GM19397 (cell line): ENCODE data around the gene SLC9A3.

Source experiments
- ATAC-seq: cut with Tn5 transposase; IDR thresholded peaks from one replicate; pipeline ENCODE4 v1.9.1; 2021; ENCODE audit warnings: mild to moderate bottlenecking, moderate library complexity; ENCODE audit not compliant: unreplicated experiment

SLC9A3 gene

DNA sequence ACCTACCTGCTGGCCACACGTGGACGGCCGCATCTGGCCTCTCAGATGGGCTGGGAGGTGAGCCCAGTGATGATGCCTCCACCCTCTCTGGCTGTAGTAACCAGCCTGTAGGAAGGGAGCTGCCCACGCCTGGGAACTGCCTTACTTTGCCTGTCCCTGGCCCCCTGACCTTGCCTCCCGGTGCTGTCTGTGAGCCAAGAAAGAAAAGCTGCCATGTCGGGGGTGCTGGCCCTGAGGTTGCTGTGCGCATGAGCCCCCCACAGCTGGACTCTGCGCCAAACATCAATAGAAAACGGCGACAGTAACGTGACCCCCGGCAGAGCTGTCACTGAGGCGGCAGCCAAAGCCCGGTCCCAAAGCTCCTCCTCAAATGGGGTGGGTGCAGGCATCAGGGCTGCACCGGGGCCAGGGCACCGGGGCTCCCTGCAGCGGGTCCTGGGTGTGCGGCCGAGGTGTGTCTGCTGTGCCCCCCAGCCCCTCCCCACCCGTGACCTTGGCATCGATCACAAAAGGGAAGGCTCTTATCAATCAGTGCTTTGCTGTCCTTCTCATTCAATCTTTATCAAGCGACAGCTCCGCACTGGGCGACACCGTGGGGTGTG, 15.3 kb upstream of the SLC9A3 start:
- no peak for ATAC-seq

DNA sequence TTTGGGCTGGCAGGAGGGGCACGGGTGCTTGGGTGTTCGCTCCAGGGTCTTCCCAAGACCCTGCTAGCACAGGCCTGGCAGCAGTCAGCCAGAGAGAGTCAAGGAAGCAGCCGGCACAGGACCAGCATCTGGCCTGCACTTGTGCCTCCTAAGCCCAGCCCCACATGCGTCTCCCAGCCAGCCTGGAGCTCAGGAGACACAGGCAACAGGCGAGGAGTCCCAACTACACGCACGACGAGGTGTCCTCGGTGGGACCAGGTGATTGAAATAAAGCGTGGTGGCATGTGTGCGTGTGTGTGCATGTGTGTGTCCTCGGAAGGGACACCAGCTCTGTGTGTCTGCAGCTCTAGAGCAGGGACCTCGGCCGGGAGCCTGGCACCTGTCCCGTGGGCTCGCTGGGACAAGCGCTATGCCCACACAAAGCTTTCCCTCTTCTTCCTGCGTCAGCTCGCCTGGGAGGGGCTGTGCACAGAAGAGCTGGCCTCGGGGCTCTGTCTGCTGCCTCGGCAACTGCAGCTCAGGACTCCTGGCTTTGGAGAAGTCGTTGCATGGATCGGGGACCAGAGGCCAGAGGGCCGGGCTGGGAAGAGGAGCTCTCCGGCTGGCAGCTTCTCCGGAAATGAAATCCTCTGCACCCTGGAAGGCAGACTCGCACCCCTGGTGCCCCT, 14.7 kb upstream of the SLC9A3 start:
- no peak for ATAC-seq

DNA sequence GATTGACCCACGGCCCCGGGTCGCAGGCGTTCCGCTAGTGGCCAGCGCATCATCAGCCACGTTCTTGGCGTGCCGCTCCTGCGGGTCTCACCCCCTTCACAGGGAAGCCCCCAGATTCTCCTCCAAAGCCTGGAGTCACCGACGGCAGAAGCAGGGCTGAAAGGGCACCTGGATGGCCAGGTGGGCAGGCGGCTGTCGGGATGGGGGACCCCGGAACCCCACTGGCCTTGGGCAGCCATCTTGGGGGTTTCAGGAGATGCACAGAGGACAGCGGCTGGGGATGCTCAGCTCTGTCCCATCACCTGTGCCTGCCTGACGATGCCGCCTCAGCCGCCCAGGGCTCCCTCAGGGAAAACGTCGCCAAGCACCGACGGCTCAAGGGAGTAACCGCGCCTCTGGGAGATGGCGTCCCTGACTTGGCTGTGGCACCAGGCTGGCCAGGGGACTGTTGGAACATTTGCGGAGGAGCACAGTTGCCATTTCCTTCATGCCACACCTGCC, 14.1 kb upstream of the SLC9A3 start:
- no peak for ATAC-seq

DNA sequence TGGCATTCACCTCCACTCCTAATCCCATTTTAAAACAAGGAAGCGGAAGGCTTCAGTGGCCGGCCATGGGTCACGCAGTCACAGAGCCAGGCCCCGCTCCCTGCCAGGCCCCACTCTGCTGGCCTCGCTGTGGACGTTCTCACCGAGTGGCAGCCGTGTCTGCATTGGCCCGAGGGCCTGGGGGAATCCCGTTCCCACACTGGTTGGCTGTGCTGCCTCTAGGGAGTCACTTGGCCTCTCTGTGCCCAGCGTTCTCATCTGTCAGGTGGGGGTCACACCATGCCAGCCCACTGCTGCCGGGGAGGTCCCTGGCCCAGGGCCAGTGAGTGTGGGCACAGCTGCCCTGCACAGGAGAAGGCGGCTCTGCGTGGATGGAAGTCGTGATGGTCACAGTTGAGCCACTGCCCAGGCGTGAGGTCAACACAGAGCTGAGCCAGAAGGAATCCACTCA, 13.4 kb upstream of the SLC9A3 start:
- ATAC-seq: no peak

GRCh38 chr5:537098-537497, 12.8 kb upstream of the SLC9A3 start:
- ATAC-seq: no peak

GRCh38 chr5:535846-536698, 11.8 kb upstream of the SLC9A3 start:
- ATAC-seq: no peak

GRCh38 chr5:534743-535671, 10.8 kb upstream of the SLC9A3 start:
- ATAC-seq: no peak

DNA sequence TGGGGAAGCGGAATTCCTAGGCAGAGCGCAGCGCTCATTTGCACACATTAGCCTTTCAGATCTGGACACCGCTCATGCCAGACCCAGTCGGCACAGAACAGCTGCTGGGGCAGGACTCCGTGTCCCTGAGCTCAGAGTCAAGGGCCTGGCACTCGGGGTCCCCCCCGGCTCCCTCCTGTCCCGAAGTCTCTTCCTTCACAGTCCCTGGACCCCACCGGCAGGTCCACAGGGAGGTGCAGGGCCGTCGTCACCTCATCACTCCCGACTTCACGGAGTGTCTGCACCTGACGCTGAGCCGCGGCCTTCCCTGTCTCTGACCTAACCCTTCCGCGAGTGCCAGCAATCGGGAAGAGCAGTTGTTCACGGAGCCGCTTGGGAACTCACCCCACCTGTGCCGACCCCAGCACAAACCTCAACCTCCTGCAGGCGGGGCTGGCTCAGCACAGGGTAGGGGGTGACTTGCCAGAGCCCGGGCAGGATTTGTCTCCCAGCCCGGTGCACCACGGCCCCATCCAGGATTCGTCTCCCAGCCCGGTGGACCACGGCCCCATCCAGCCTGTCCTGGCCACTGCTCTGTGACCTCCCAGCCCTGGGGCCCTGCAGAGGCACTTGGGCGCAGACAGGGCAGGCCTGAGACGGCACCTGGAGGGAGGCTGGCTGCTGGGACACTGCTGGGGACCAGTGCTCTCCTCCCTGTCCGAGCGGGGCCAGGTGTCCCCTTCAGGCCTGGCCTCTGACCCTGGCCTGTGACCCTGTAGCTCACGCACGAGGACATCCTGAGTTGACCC, 9.9 kb upstream of the SLC9A3 start:
- ATAC-seq: no peak

GRCh38 chr5:533243-533954, 9.2 kb upstream of the SLC9A3 start:
- no peak for ATAC-seq

DNA sequence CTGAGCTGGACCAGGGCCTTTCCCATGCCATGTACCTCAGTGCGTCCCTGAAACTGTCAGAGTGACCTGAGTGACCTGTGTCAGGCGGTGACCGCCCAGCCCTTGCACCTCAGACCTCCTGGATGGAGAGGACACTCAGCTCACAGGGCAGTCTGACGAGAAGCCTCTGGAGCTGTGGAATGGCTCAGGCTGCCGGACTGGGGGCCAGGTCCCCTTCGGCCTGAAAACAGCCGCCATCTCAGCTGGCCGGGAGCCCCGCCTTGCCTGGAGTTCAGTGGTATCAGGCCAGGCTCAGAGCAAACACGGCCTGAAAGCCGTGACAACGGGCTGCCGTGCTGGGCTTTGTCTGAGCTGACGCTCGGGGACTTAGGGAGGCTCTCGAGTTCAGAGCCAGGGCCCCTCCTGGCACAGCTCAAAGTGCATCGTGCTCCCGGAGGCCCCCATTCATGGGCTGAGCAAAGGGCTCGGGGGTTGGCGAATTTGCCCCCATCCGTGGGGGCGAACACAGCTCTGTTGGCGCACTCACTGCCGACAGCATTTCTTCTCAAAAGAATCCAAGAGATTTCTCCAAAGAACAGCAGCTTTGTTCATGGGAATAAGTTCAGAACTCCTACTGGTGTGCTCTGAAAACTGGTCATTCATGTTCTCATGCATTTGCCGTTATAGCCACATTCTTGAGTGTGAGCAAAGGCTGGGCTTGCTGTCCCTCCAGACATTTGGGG, 8.4 kb upstream of the SLC9A3 start:
- ATAC-seq: no peak

- ATAC-seq: no peak
These were observed 7.6 kb upstream of the SLC9A3 start for GRCh38 chr5:531749-532315.

DNA sequence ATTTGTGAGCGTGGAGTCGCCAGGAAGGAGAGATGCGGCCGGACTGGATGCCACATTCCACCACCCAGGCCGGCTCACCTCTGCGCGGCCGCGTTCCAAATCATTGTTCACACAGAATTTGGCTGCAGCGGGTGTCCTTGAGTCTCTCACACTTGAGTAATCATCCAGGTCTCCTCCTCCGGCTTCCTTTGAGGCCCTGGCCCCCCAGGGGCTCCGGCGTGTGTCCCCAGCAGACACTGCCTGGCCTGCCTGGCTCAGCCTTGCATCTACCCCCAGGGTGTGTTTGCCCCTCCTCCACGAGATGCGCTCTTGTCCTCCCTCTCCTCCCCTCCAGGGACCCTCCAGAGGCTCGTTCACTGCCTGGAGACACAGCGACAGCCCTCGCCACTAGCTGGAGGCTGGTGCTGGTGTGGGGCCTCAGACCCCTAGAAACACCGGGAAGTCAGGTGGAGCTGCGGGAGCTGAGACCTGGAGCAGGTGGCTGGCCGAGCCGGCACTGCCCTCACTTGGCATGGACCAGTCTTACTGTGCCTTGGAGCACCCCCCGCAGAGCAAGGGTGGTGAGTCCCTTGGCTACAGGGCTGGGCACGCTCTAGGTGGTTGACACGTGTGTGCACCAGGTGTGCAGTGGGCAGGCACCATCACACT, 7.0 kb upstream of the SLC9A3 start:
- ATAC-seq: no peak

GRCh38 chr5:530001-530955, 6.0 kb upstream of the SLC9A3 start:
- no peak for ATAC-seq

DNA sequence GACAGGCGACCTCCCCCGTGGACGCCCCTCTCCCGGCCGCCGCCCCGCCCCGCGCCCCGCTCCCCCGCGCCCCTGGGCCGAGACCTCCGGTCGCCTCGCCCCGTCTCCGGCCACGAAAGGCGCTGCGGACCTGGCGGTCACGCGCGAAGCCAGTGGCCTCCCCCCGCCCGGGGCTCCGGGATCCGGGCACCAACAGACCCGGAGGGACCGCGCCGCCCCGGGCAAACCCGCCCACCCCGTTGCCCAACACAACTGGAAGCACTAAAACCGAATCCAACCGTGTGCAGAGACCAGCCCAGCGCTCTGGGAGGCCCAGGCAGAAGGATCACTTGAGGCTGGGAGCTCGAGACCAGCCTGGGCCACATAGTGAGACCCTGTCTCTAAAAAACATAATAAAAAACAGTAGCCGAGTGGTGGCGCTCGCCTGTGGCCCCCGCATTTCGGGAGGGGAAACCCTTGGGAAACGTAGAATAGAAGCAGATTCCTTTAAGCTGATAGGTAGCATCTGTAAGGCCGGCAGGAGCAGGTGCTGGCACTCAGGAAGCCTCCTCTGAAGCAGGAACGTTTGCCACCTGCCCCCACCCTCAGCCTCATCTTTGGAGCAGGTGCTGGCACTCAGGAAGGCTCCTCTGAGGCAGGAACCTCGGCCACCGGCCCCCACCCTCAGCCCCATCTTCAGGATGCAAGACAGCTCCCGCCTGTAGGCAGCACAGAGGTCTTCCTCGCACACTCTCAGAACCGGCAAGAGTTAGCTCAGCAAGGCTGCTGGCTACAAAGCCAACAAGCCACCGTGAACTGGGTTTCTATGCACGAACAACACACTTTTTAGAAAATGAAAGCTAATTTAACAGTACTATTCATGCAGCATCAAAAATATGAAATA, 4.6 kb upstream of the SLC9A3 start:
- no peak for ATAC-seq
